COLO829 (cell line): ENCODE measurements around the gene EDEM3.

Experiments used
- DNase-seq: peaks from one replicate; pipeline ENCODE4 v3.0.0; 2012; ENCODE audit warnings: low spot score

Gene EDEM3

DNA sequence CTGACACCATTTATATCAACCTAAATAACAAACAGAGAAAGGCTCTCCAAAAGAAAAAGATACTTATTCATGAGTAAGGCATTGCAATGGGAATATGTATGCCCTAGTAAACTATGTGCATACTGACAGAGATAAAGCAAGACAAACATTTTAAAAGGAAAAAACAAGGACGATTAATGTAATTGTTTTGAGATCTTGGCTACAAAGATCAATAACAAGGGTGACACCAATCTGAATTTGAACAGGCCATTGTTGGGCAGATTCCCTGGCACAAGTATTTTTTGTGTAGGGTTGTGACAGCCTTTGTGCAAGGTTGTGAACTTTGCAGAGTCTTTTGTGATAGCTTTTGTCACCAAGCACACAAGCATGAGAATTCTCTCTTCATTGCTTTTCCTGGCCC is 85.3 kb downstream of the EDEM3 start:
- no peak for DNase-seq

- DNase-seq: no peak
These were observed 89.3 kb downstream of the EDEM3 start for GRCh38 chr1:184665360-184665759.

DNA sequence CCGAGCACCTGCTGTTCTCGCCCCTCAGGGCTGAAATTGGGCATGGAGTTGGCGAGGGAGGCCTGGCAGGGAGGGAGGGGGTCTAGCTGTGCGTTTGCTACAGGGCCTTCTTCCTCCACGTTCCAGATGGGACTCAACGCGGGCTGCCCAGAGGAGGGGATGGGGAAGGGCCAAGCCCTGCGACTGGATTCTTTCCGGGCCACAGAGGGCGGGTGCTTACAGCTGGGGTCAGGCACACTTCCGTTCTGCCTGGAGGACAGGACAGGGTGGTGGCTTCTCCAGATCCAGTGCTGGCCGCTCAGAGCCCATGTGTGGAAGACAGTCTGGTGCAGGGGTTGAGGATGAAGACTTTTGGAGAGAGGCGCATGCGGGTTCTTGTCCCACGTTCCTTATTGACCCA is 90.0 kb downstream of the EDEM3 start:
- DNase-seq: no peak

DNA sequence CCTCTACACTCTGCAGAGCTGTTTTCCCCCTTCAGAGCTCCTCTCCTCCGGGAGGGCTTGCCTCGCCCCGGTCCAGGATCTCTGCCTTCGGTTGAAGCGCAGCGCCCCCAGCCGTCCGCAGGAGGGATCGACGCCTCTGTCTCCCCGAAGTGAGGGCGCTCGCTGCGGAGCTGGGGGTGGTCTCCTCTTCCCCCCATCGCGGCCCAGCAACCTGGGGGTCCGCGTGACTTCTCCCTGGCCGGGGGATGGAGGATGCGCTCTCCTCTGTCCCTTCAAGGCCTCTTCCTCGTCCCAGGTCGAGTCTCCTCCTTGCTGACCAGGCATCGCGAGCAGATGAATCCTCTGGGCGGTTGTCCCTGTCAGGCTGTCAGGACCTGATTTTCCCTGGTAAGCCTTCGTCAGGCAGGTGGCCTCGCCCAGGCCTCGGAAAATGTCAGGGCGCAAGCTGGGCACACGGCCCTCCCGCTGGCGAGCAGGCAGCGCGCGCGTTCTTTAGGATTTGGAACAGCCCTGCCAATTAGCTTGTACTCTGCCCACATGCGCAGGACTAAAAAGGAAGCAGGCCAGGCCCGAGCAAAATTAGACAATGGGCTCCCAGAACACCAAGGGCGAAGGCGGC is 90.5 kb downstream of the EDEM3 start:
- peak; percentile 74 for DNase-seq

DNA sequence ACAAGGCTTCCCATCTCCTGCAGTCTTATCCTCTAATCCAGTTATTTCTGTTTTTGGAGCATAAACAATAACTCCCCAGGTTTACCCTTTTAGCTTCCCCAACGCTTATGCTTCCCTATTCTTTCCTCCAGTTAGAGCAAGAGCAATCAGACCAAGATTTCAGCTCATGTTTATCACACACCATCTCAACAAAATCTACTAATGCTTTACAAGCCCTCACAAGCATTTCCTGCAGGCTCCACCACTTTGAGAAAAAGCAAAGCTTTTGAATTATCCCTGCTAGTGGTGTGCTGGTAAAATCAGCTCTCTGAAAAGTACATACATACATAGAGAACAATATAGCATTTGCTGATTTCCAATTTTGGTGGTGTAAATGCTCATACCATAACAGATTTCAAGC is 92.9 kb downstream of the EDEM3 start:
- DNase-seq: no peak

- no peak for DNase-seq
These were observed 94.0 kb downstream of the EDEM3 start for GRCh38 chr1:184660462-184661191.

- DNase-seq: no peak
These were observed 96.6 kb downstream of the EDEM3 start for GRCh38 chr1:184658055-184658454.

DNA sequence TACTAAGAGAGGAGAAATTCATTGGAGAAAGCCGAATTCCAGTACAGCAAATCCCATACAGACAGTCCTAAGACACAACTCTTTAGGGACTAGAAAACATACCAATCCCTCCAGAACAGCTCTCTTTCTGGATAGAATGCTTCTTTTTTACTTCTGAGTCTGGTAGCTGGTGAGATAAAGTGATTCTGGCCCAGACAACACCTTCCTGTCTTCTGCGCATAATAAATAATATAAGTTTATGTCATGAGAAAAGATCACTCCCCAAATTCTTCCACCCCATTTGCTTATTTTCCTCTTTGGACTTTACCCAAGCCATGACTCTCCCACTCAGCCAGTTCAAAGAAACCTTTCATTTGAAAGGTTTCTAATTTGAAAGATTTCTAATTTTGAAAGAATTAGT is 98.4 kb downstream of the EDEM3 start:
- no peak for DNase-seq

GRCh38 chr1:184655185-184655584 is 99.5 kb downstream of the EDEM3 start:
- no peak for DNase-seq

DNA sequence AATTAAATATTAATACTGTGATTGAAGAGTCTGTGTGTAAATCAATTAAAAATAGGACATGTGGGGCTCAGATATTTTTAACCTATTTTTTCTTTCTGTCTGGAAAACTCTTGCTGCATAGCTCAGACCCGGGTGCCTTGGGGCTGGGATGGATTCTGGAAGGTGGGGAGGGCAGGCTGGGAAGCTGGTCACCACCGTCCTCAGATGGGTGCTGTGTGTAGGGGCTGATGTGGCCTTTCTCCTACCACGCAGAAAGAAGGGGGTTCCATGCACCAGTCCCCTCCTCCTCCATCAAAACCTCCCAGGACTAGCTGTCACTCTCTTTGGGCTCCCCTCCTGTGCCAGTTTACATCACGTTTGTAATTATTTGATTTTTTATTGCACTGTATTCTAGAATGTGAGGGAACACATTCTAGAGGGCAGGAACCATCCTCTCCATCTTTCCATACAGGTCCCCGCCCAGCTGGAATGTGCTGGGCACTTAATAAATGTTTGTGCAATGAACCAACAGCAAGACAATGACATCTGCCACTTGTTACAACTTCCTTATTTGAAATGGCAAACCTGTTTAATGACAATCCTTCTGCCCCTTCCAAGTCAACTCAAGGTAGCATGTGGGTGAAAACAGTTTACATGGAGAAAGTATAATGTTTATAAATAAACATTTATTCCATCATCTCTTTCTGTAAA is 104.3 kb downstream of the EDEM3 start:
- DNase-seq: no peak

- no peak for DNase-seq
These were observed 105.2 kb downstream of the EDEM3 start for GRCh38 chr1:184649451-184649888.

- DNase-seq: no peak
These were observed 105.8 kb downstream of the EDEM3 start for GRCh38 chr1:184648856-184649201.

GRCh38 chr1:184648160-184648855 is 106.3 kb downstream of the EDEM3 start:
- DNase-seq: no peak

- DNase-seq: no peak
These were observed 107.2 kb downstream of the EDEM3 start for GRCh38 chr1:184647471-184647870.

GRCh38 chr1:184646824-184647223 is 107.8 kb downstream of the EDEM3 start:
- no peak for DNase-seq

- DNase-seq: no peak
These were observed 108.4 kb downstream of the EDEM3 start for GRCh38 chr1:184646178-184646701.

GRCh38 chr1:184644771-184645170 is 109.9 kb downstream of the EDEM3 start:
- DNase-seq: no peak

GRCh38 chr1:184643661-184644060 is 111.0 kb downstream of the EDEM3 start:
- no peak for DNase-seq

DNA sequence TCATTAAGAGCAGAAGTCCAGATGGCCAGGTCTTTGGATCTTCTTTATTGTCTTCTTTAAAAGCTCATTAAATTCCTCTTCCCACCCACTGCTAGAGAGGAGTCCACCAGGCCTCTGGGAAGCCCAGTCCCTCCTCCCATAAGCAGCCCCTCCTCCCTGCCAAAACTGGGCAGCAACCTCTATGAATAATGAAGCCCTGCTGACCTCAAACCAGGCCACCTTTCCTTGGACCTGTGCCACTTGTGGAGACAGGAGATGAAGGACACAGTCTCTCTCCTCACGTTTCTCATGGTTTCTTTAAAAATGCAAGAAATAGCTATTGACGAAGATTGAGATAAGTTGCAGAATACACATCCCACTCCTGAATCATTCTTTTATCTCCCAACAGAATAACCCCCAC is 112.8 kb downstream of the EDEM3 start:
- no peak for DNase-seq

- DNase-seq: no peak
These were observed 114.2 kb downstream of the EDEM3 start for GRCh38 chr1:184640505-184640904.
